GM12878 (cell line): ENCODE measurements around the gene MSRB1.

Source experiments
- BHLHE40 ChIP-seq, 2 experiments: fragments of 450-650 bp in 1 of 2; IDR thresholded peaks; 2 replicates each; pipeline ENCODE4 v1.6.1; 2011 to 2017; ENCODE audit warnings: low read depth in 2 of 2, borderline replicate concordance in 1 of 2, improper control_type of control experiment in 1 of 2, low read length in 1 of 2, mild to moderate bottlenecking in 1 of 2
- TF ChIP-seq, protein P1 (sequence below): fragments of 450-650 bp; IDR thresholded peaks from 2 replicates; pipeline ENCODE4 v1.6.1; 2017; ENCODE audit warnings: antibody characterized with exemption, mild to moderate bottlenecking, moderate library complexity
- TF ChIP-seq, protein P2 (sequence below), 3 experiments: IDR thresholded peaks in 2 of 3; conservative IDR thresholded peaks in 1 of 3; 2 replicates each; pipeline ENCODE4 v1.5.1; 2011; ENCODE audit warnings: low read depth in 3 of 3, low read length in 3 of 3, mild to moderate bottlenecking in 3 of 3, control low read depth in 2 of 3, moderate library complexity in 2 of 3, inconsistent platforms in 1 of 3, mixed read lengths in 1 of 3; ENCODE audit not compliant: control insufficient read depth in 2 of 3, insufficient read depth in 1 of 3; ENCODE audit errors: extremely low read depth in 1 of 3

DNA sequence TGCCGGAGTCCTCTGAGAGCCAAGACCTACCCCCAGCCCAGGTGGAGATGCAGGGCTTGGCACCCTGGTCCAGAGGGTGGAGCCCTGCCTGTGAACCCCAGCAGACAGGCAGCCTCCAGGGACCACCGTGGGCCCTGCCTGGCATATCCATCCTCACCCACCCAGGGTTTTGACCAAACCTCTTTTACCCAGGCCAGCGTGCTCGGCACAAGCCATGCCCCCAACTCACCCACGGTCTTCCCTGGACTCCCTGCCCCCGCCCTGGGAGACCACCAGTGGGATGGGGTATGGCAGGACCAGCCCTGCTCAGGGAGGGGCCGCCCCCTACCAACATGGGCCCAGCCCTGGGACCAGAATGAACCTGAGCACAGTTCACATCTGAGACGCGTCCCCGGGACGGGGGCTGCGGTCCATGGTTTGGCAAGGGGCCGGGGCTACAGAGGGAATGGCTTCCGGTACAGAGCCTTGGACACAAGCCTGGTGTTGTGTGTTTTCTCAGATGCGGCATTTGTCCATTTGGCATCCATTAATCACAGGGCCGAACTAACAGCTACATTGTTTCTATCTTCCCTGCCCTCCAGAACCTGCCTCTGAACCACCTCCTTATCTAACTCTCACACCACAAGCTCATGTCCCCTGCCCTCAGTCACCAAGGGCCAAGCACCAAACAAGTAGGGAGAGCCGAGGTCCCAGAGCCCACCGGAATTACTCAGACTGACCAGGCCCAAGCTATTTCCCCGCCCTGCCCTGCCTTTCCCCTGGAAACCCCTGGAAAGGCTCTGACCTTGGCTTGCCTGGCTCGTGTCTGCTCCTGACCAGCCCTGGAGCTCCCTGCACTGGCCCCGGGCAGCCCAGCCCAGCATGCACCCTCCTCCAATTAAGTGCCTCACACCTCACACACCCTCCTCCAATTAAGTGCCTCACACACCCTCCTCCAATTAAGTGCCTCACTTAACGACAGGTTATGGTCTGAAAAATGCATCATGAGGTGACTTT is 38.9 kb downstream of the MSRB1 start:
- TF ChIP-seq, protein P1, sequence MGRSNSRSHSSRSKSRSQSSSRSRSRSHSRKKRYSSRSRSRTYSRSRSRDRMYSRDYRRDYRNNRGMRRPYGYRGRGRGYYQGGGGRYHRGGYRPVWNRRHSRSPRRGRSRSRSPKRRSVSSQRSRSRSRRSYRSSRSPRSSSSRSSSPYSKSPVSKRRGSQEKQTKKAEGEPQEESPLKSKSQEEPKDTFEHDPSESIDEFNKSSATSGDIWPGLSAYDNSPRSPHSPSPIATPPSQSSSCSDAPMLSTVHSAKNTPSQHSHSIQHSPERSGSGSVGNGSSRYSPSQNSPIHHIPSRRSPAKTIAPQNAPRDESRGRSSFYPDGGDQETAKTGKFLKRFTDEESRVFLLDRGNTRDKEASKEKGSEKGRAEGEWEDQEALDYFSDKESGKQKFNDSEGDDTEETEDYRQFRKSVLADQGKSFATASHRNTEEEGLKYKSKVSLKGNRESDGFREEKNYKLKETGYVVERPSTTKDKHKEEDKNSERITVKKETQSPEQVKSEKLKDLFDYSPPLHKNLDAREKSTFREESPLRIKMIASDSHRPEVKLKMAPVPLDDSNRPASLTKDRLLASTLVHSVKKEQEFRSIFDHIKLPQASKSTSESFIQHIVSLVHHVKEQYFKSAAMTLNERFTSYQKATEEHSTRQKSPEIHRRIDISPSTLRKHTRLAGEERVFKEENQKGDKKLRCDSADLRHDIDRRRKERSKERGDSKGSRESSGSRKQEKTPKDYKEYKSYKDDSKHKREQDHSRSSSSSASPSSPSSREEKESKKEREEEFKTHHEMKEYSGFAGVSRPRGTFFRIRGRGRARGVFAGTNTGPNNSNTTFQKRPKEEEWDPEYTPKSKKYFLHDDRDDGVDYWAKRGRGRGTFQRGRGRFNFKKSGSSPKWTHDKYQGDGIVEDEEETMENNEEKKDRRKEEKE: no peak
- no peak for TF ChIP-seq BHLHE40 (IDR thresholded peaks at IDR 0.05; ENCODE audit: borderline replicate concordance in 1 of 2, low read depth in 2 of 2, low read length in 1 of 2)
- TF ChIP-seq, protein P2, sequence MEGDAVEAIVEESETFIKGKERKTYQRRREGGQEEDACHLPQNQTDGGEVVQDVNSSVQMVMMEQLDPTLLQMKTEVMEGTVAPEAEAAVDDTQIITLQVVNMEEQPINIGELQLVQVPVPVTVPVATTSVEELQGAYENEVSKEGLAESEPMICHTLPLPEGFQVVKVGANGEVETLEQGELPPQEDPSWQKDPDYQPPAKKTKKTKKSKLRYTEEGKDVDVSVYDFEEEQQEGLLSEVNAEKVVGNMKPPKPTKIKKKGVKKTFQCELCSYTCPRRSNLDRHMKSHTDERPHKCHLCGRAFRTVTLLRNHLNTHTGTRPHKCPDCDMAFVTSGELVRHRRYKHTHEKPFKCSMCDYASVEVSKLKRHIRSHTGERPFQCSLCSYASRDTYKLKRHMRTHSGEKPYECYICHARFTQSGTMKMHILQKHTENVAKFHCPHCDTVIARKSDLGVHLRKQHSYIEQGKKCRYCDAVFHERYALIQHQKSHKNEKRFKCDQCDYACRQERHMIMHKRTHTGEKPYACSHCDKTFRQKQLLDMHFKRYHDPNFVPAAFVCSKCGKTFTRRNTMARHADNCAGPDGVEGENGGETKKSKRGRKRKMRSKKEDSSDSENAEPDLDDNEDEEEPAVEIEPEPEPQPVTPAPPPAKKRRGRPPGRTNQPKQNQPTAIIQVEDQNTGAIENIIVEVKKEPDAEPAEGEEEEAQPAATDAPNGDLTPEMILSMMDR (IDR thresholded peaks at IDR 0.05 in 2 of 3, conservative IDR thresholded peaks at IDR 0.05 in 1 of 3; ENCODE audit: control insufficient read depth in 2 of 3, extremely low read depth in 1 of 3, insufficient read depth in 1 of 3, low read depth in 3 of 3, low read length in 3 of 3): no peak
